Fibroblast of skin of scalp (primary cell): Measurements from ENCODE around the gene CCL21. TPM values are rescaled to one million over a fixed set of nuclear protein-coding genes. Genes with fewer than 3 reads are reported as not detected.
"Not testable (repeated sequence)": the region's sequence is repeated elsewhere in the genome, so short reads cannot be mapped to it uniquely, and the experiment has no call there.

Experiments used
- DNase-seq: peaks from one replicate; pipeline ENCODE4 v3.0.0-alpha.2; 2013
- polyA plus RNA-seq, 2 experiments: library from polyadenylated mRNA; unstranded; fragments of 120-200 nt; gene quantifications; one replicate each; pipeline ENCODE4 v1.2.1, GENCODE V29; 2013; ENCODE audit not compliant: insufficient read length in 2 of 2

Gene CCL21, protein sequence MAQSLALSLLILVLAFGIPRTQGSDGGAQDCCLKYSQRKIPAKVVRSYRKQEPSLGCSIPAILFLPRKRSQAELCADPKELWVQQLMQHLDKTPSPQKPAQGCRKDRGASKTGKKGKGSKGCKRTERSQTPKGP
- polyA plus RNA-seq (2013, experiment 1 of 2; ENCODE audit: insufficient read length) = not detected
- 0.78 TPM for polyA plus RNA-seq (2013, experiment 2 of 2; ENCODE audit: insufficient read length)

DNA sequence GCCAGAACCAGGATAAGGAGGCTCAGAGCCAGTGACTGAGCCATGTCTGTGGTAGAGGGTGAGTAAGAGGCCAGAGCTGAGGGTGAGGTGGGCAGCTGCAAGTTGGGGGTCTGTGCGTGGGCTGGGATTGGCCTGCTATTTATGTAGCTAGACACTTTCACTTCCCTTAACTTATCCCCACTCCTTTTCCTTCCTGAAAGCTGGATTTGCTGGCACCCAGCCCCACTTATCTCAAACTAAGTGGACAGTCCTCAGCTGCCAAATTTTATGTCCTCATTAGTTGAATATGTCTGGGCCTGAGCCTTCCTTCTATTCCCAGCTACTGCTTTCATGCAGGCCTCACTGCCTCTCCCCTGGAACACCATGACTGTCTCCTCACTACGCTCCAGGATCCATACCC, at the start of gene CCL21:
CCL21 (minus strand) TSS at position 114 of the 400 bp plus-strand sequence; CDS start at position 44, 70 bp downstream.
- no peak for DNase-seq

DNA sequence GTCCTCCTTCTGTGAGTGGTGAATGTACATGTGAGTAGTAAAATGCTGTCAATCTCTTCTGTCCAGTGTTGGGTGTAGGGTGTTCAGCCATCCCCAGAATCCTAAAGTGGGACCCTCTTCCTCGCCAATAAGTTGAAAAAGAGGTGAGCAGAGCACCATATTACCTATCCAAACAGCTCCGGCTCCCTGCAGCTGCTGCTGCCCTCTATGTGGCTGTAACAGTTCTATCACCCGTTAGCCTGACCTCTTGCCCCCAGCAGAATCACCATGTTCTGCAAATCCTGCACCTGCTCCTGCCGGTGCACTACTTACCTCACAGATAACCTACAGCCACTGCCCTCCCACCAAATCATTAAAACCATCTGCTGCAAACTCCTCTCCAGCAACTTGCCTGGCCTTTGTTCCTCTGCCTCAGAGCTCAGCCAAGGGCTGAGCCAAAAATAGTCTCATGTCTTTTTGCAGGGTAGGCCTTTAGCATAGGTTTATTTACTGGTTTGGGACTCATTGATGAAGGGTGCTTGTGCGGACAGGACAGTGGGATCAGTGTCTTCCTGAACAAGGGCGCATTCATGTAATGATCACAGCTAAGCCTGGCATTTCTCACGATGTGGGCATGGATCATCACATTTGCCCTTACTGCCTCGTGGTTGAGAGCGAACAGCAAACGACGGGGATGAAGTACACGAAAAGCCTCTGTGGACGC, 49.6 kb upstream of the CCL21 start:
- no peak for DNase-seq

DNA sequence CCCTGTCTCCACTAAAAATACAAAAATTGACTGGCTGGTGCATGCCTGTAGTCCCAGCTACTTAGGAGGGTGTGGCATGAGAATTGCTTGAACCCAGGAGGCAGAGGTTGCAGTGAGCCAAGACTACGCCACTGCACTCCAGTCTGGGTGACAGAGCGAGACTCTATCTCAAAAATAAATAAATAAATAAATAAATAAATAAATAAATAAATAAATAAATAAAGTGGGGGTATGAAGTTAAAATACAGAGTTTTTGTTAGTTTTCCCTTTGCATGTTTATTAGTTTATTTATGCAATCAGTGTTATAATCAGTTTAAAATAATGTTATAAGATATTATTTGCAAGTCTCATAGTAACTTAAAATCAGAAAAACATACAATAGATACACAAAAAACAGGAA, 40.4 kb upstream of the CCL21 start:
- not testable (repeated sequence) for DNase-seq

DNA sequence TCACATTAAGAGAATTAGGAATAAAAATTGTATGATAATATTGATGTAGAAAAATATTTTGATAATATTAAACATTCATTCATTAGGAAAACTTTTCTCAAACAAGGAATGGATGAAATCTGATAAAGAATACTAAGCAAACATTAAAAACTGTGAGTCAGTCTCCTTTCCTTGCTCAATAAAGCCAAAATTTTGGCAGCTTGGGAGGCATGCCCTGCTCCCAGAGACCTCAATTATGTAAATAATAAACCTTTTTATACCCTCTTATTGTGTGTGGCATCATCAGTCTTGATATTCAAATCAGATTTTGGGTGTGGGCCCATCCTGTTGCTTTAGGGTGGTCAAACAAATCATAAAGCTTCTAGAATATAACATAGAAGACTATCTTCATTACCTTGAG, 36.6 kb upstream of the CCL21 start:
- DNase-seq = no peak

DNA sequence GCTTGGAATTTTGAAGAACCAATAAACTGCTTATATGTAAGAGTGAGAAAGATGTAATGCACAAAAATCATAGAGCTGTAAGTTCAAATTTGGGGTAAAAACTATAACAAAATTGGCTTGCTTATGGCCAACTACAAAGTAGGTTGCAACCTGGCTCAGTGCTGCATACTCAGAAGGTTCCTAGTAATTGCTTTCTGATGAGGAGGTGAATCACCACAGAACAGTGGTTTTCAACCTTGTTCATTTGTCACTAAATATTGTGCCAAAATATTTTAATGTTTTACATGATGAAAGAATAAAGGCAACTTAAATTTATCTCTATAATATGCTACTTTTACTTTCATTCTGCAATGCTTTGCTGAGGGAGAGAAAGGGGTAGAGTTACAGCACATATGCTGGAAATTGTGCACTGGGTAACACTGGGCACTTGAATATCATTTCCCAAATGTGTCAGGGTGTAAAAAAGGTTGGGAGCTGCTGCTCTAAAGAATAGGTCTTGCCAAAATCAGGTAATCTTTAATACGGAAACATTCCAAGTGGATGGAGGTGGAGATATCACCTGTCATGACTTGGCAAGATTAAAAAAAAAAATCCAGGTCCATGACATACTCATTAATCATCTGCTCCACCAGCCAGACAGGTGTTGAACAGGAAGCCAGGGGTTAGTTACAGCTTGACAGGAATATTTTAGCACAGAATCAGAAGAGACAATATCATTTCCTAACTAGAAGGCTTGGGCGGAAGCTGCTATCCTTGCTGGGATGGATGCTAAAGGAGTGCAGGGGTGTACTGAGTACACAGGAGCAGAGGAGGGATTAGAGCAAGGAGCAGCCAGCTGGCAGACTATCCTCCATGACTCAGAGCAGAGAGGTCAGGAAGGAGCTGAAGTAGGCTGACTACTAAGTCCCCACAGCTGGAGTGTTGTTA, 34.6 kb upstream of the CCL21 start:
- no peak for DNase-seq

DNA sequence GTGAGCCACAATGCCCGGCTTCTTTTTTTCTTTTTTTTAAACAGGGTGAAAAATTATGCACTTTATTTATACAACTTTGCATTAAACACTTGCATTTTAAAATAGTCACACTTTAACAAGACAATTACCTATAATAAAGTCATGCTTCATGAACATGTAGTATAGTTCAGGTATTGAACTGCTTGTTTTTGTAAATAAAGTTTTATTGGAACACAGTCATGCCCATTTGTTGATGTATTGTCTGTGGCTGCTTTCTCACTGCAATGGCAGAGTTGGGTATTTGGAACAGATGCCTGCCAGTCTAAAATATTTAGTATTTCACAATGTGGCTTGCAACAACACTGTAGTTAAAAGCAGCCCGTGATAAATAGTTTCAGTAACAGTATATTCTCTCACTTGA, 32.8 kb upstream of the CCL21 start:
- DNase-seq = no peak

DNA sequence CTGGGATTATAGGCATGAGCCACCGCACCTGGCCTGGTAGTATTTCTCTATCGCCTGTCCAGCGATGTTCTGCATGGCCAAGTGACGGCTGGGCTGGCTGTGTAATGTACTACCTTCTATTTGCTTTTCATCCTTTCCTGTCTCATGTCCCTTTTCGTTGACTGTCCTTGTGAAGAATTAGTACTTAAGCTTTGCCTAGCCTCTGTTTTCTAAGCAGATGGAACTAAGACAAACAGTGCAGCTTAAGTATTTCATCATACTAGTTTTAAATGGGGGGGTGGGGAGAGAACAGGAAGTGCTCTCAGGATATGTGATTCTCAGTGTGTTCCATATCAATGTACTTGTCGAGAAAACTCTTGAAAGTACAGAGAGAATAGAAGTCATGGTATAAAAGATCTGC, 31.7 kb upstream of the CCL21 start:
- peak; percentile 3 for DNase-seq

DNA sequence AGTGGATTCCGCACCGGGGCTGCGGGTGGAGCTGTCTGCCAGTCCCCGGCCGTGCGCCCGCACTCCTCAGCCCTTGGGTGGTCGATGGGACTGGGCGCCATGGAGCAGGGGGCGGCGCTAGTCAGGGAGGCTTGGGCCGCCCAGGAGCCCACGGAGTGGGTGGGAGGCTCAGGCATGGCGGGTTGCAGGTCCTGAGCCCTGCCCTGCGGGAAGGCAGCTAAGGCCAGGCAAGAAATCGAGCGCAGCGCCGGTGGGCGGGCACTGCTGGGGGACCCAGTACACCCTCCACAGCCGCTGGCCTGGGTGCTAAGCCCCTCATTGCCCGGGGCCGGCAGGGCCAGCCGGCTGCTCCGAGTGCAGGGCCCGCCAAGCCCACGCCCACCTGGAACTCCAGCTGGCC, 30.2 kb upstream of the CCL21 start:
- not testable (repeated sequence) for DNase-seq

DNA sequence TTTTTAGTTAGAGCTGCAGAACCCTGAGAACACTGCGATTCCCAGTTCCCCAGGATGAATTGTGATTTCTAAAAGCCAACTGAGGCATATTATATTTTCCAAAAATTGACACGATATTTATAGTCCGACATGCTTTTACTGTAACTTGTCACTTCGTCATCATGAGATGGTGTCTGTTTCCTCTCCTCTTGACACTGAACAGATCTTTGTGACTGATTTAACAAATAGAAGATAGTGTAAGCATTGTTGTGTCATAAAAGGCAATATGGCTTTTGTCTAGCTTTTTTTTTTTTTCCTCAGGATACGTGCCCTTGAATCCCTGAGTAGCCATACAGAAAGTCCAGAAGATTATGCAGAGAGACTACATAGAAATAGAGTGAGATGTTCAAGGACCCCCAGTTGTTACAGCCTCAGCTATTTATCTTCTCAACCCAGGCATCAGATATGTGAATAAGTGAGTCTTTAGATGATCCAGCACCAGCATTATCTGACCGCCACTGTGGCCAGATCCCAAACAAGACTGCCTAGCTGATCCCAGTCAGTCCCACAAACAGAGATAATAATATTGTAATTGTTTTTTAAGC, 27.8 kb upstream of the CCL21 start:
- no peak for DNase-seq

DNA sequence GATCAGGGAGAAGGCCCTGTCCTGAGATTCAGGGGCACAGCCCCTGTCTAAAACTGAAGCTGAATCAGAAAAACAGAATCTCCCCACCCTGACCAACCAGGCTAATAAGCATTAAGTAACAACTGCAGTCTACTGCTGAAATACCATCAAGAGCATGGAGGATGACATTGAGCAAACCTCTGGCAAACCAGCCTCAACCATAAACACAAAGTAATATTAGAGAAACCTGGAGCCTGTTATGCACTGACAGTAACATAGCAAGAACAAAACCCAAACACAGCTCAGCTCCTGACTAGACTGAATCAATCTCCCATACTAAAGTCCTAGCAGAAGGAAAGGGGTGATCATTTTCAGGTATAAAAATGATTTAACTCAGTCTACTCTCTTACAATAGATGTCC, 24.8 kb upstream of the CCL21 start:
- DNase-seq = no peak

DNA sequence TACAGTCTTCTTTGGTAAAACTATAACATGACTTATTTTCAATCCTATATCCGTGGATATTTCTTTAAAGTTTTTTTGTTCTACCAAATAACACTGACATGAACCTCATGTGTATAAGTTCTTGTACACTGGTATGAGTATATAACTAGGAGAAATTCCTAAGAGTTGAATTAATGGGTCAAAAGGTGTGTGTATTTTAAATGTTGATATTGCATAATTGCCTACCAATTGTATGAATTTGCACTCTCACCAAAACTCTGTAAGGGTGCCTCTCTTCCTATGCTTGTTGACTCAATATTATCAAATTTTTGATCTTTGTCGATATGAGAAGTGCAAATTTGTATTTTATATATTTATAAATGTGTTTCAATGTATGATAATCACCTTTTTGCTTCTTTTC, 22.9 kb upstream of the CCL21 start:
- DNase-seq = no peak

DNA sequence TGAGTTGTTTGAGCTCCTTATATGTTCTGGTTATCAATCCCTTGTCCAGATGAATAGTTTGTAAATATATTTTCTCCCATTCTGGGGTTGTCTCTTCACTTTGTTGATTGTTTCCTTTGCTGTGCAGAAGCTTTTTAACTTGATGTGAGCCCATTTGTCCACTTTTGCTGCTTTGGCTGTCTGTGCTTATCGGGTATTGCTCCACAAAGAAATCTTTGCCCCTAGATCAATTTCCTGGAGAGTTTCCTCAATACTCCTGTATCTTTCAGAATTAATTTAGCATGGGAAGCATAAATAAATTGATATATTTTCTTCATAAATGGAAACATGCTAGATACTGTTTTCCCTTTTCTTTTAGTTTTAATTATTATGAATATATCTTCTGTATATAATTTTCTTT, 22.5 kb upstream of the CCL21 start:
- no peak for DNase-seq

DNA sequence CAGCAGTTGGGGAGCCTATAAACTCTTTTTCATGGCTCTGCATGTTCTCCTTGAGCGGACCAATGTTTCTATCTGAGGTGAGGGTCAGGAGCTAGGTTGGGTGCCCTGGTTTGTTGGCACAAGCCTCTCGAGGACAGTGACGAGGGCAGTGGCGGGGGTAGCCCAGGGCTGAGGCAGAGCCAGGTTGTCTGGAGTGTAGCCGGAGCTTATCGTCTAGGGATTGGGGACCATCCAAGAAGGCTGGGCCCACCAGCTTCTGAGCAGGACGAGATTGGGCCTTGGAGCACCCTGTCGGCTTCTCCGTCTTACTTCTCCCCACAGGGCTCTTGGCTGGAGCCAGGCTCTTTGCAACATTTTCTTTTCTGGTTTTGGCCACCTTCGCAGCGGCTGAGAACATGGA, 13.2 kb upstream of the CCL21 start:
- no peak for DNase-seq

DNA sequence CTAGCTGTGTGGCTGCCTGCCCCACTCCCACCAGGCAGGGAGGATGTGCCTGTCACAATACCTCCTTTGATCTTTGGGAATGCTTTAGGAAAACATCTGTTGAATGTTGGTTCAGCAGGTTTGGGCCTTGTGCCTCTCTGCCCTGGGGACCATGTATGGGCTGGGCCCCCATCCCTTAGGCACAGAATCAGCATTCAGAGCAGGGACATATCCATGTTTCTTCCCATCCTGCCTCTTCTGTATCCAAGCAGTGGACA, 9.8 kb upstream of the CCL21 start:
- not testable (repeated sequence) for DNase-seq

DNA sequence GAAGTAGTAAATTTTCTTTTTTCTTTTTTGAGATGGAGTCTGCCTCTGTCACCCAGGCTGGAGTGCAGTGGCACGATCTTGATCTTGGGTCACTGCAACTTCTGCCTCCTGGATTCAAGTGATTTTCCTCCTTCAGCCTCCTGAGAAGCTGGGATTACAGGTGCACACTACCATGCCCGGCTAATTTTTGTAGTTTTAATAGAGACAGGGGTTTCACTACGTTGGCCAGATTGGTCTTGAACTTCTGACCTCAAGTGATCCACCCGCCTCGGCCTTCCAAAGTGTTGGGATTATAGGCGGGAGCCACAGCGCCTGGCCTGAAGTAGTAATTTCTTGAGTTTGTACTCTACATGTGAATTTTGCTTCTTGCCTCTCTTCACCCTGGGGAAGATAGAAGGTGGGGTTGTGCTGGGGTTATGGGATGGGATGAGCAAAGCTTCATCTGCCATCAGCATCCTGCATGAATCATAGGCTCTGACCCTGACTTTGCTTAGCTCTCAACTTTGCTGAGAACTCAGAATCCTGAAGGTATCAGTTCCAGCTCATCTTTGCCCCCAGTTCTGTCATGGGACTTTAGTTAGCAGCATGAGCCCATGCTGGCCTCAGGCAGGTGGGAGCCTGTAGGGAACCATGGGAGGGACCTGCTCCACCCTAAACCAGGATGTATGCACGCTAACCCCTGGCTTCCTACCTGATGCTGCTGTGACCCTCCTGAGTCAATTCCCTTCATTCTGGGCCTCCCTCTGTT, 9.3 kb upstream of the CCL21 start:
- DNase-seq = no peak

DNA sequence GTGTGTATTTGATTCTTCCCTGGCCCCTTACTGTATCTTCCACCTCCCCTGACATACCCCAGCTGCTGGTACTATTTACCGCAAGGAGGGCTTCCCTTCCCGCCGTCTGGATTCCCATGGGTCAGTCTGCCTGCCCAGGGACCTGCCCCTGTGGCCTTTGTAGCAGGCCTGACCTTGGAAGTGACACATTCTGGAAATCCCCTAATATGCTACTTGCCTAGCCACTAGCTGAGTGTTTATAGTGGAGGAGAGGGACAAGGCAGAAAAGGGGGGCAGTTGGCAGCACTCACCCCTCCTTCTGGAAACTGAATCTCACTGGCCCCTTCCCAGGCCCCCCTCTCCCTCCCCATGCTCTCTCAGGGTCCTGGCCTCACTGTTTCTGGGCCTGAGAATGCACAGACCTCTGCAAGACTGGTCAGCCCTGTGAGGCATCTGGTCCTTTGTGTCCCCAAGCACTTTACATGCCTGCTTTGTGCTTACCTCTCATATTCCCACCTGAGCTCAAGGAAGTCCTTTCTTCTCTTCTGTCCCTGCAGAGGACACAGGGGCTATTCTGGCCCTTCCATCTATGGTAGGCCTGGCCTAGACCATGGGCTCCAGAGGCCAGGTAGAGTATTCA, 8.2 kb upstream of the CCL21 start:
- DNase-seq = no peak

DNA sequence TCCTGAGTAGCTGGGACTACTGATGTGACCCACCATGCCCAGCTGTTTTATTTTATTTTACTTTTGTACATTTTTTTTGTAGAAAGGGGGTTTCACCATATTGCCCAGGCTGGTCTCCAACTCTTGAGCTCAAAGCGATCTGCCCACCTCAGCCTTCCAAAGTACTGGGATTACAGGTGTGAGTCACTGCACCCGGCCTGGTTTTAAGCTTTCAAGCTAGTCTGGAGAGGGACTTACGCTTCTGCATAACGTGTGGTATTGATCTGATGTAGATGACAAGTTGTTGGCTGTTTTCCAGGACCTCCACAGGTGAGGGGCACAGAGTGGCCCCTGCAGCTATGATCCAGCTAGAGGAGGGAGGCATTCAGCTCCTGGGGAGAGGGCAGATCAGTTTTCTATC, 6.8 kb upstream of the CCL21 start:
- no peak for DNase-seq

DNA sequence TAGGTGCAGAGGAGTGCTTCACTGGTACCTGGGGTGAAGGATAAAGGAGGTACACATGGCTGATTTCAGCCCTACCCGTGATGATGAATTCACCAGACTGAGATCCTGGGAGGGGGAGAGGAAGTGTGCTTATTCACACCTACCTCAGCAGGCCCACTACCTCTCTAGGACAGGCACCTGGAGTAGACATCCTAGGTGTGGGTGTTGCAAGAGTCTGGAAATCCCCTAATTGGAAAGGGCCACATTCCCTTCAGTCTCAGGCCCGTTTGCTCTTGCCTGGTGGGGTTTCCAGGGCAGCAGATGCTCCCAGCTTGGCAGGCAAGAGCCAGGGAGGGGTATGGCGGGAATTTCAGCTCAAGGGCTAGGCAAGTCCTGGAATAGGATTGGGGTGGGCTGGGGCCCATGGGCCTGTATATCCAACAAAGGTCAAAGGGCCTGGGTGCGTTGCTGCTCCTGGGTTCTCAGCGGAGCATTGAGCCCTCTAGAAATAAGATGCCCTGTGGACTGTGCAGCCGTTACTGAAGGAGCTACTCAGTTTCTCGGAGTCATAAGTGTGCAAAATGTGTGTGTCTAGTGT, 5.8 kb upstream of the CCL21 start:
- no peak for DNase-seq

DNA sequence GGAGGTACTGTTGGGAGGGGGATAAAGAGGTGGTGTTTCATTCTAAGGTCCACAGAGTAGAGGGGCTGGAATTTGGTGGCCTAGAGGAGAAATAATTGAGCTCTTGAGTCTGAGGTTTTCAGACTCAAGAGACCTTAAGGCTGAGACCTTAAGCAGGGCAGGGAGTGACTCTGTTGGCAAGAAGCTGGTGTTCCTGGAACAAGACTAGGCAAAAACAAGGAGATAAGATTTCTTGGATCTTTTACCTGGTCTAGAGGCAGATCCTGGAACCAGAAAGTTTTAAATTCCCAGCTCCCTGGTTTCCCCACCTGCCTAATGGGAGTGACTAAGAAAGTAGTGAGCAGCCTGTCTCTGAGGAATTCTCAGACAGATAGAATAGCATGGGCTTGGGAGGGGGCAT, 4.1 kb upstream of the CCL21 start:
- DNase-seq = no peak

DNA sequence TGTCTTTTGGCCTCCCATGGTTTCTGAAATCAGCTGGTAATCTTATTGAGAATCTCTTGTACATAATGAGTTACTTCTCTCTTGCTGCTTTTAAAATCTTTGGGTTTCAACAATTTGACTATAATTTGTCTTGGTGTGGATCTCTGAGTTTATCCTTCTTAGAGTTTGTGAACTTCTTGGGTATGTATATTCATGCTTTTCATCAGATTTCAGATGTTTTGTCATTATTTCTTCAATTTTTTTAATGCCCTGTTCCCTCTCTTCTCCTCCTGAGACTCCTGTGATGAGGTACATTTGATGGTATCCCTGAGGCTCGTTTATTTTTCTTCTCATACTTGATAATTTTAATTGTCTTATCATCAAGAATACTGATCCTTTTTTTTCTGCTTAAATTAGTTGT, 2.2 kb upstream of the CCL21 start:
- no peak for DNase-seq

DNA sequence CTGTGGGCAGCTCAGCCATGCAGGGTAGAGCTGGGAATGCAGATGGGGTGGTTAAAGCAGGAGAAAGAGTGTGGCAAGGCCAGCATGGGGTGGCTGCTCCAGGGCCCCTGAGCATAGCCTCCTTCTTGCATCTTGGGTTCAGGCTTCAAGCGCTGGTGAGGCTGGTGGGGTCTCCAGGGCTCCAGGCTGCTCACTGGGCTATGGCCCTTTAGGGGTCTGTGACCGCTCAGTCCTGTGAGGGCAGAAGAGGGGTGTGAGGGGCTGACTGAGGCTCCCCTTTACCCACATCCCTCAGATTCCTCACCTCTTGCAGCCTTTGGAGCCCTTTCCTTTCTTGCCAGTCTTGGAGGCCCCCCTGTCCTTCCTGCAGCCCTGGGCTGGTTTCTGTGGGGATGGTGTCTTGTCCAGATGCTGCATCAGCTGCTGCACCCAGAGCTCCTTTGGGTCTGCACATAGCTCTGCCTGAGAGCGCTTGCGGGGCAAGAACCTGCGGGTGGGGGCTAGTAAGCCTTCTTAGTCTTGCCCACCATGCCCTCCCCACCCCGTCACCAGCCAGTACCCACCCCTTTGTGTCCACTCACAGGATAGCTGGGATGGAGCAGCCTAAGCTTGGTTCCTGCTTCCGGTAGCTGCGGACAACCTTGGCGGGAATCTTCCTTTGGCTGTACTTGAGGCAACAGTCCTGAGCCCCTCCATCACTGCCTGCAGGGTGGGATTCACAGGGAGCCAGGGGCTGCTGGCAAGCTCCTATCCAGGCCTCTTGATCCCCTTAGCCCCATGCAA, 549 bp downstream of the CCL21 start:
- DNase-seq = no peak
